BLaER1 (cell line): ENCODE measurements around the gene ATP8B4.

Source experiments
- H3K27ac ChIP-seq: shearing (Covaris generic); formaldehyde crosslinking; 2 replicates; pipeline ENCODE4 v1.8.1; 2022
- H3K27me3 ChIP-seq: shearing (Covaris generic); formaldehyde crosslinking; 2 replicates; pipeline ENCODE4 v1.8.1; 2022
- H3K36me3 ChIP-seq: shearing (Covaris generic); formaldehyde crosslinking; 2 replicates; pipeline ENCODE4 v1.8.1; 2022
- H3K4me1 ChIP-seq: shearing (Covaris generic); formaldehyde crosslinking; 2 replicates; pipeline ENCODE4 v1.8.1; 2022
- H3K4me2 ChIP-seq: shearing (Covaris generic); formaldehyde crosslinking; 2 replicates; pipeline ENCODE4 v1.8.1; 2022
- H3K4me3 ChIP-seq: shearing (Covaris generic); formaldehyde crosslinking; 2 replicates; pipeline ENCODE4 v1.8.1; 2022
- H3K9ac ChIP-seq: shearing (Covaris generic); formaldehyde crosslinking; 2 replicates; pipeline ENCODE4 v1.8.1; 2022
- H3K9me3 ChIP-seq: shearing (Covaris generic); formaldehyde crosslinking; 2 replicates; pipeline ENCODE4 v1.8.1; 2022
- H4K20me1 ChIP-seq: shearing (Covaris generic); formaldehyde crosslinking; 2 replicates; pipeline ENCODE4 v1.8.1; 2022
- Cebpa-rat ChIP-seq: shearing (Covaris generic); IDR thresholded peaks from 2 replicates; pipeline ENCODE4 v1.8.1; 2022

The ATP8B4 gene

DNA sequence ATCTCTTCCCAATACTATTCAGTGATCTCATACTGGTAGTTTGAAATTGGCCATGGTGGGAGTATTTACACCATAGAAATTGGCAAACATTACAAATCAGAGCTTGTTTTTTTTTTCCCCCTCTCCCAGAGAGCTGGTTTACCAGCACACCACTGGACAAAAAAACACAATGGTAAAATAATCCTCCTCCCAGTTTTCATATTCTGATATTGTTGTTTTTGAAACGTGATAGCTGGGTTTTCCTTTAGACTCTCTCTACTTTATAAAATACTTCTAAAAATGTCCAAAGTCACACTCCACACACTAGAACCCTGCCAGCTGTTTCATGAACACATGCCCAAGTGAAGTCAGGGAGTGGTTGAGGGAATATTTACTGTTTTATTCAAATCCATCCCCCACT lies 310.7 kb downstream of the ATP8B4 start:
- Histone ChIP-seq H3K36me3 (no peaks in the 10 kb centered on the region), H3K9ac (no peak overlapping the region), H3K4me1 (no peaks in the 10 kb centered on the region), H3K4me2 (no peak overlapping the region), H3K4me3 (no peak overlapping the region), H3K27me3 (no peaks in the 10 kb centered on the region), H3K27ac (no peak overlapping the region), H3K9me3 (no peaks in the 10 kb centered on the region), H4K20me1 (no peaks in the 10 kb centered on the region)
- no peak for TF ChIP-seq Cebpa-rat
